GM12878 (cell line): Measurements from ENCODE around the gene HPSE. TPM values are rescaled to one million over a fixed set of nuclear protein-coding genes. Genes with fewer than 3 reads are reported as not detected.

Source experiments
- ATAC-seq: fragments of 200-7000 bp; cut with Tn5 transposase; 3 replicates; pipeline ENCODE4 v1.9.1; 2020; ENCODE audit warnings: mild to moderate bottlenecking, moderate library complexity
- BruUV-seq: library from RNA; stranded (reverse); fragments of 400-500 nt; replicated peaks from 2 replicates; lab custom pipeline; 2021; lab: Mats Ljungman, UMichigan
- CTCF ChIA-PET: fragments of 300-600 bp; sonication (Branson Sonifier 250); formaldehyde crosslinking; extraction: SDS; loops from one replicate; lab custom pipeline; 2021; ENCODE audit warnings: inconsistent platforms; lab: Yijun Ruan, JAX
- POLR2A ChIA-PET: fragments of 350-600 bp; formaldehyde crosslinking; extraction: SDS; loops from one replicate; lab custom pipeline; 2021; ENCODE audit warnings: inconsistent platforms; lab: Charles Lee
- RAD21 ChIA-PET: fragments of 300-600 bp; sonication (Branson Sonifier 250); formaldehyde crosslinking; loops from one replicate; lab custom pipeline; 2023; ENCODE audit warnings: antibody characterized with exemption; ENCODE audit not compliant: unreplicated experiment; lab: Charles Lee
- SMC1A ChIA-PET: fragments of 300-600 bp; sonication (Branson Sonifier 250); formaldehyde crosslinking; loops from one replicate; lab custom pipeline; 2023; ENCODE audit not compliant: unreplicated experiment, uncharacterized antibody; lab: Charles Lee
- DNase-seq: peaks from one replicate; pipeline ENCODE4 v3.0.0-alpha.2; 2011; ENCODE audit warnings: low read depth, low spot score
- FAIRE-seq: peaks from 3 replicates; lab custom pipeline; 2011; peaks lifted over from hg19 to GRCh38; lab: Jason Lieb, UNC
- H2AFZ ChIP-seq: 2 replicates; pipeline ENCODE4 v1.6.0; 2011; ENCODE audit warnings: low read depth, low read length, control low read depth; ENCODE audit not compliant: control insufficient read depth
- H3K27ac ChIP-seq: 2 replicates; pipeline ENCODE4 v1.5.1; 2011; ENCODE audit warnings: control low read depth; ENCODE audit not compliant: control insufficient read depth, insufficient read depth
- H3K27me3 ChIP-seq, 2 experiments: replicated peaks in 1 of 2; 2 replicates each; pipeline versions ENCODE4 v1.6.0 to v1.6.1; 2011; ENCODE audit warnings: low read length in 1 of 2; ENCODE audit not compliant: control insufficient read depth in 2 of 2, insufficient read depth in 2 of 2
- H3K36me3 ChIP-seq, 2 experiments: 2 replicates each; pipeline ENCODE4 v1.5.1; 2011; ENCODE audit warnings: low read length in 1 of 2; ENCODE audit not compliant: control insufficient read depth in 2 of 2, insufficient read depth in 2 of 2
- H3K4me1 ChIP-seq: 2 replicates; pipeline ENCODE4 v1.6.1; 2011; ENCODE audit warnings: mild to moderate bottlenecking, low read length, moderate library complexity, mixed read lengths; ENCODE audit not compliant: control insufficient read depth, insufficient read depth
- H3K4me2 ChIP-seq: 2 replicates; pipeline ENCODE4 v1.6.0; 2011; ENCODE audit warnings: control low read depth; ENCODE audit not compliant: control insufficient read depth, insufficient read depth
- H3K4me3 ChIP-seq: fragments of 200-600 bp; sonication (generic); 2 replicates; pipeline ENCODE4 v1.5.1; 2016
- H3K79me2 ChIP-seq: 2 replicates; pipeline ENCODE4 v1.6.0; 2011; ENCODE audit warnings: low read length; ENCODE audit not compliant: control insufficient read depth, insufficient read depth
- H3K9ac ChIP-seq: 2 replicates; pipeline ENCODE4 v1.8.0; 2011; ENCODE audit warnings: low read length, control low read depth, mixed read lengths; ENCODE audit not compliant: control insufficient read depth, insufficient read depth
- H3K9me3 ChIP-seq: replicated peaks from 3 replicates; pipeline ENCODE4 v1.5.1; 2011; ENCODE audit warnings: mild to moderate bottlenecking, low read length; ENCODE audit not compliant: control insufficient read depth, insufficient read depth
- H4K20me1 ChIP-seq: 2 replicates; pipeline ENCODE4 v1.6.0; 2011; ENCODE audit not compliant: control insufficient read depth, insufficient read depth
- CEBPB ChIP-seq, 2 experiments: fragments of 150-350 bp in 1 of 2; IDR thresholded peaks; 2 replicates each; pipeline ENCODE4 v1.6.1; 2012 to 2014; ENCODE audit warnings: low read depth in 2 of 2, low read length in 2 of 2, borderline replicate concordance in 1 of 2, inconsistent platforms in 1 of 2
- EED ChIP-seq: sonication (generic); IDR thresholded peaks from 2 replicates; pipeline ENCODE4 v1.6.1; 2016; ENCODE audit warnings: antibody characterized with exemption, low read depth
- NBN ChIP-seq: fragments of 450-650 bp; IDR thresholded peaks from 2 replicates; pipeline ENCODE4 v1.6.1; 2016
- NFXL1 ChIP-seq: fragments of 450-650 bp; IDR thresholded peaks from 2 replicates; pipeline ENCODE4 v1.6.1; 2017; ENCODE audit warnings: antibody characterized with exemption, mild to moderate bottlenecking, borderline replicate concordance
- RB1 ChIP-seq: fragments of 450-650 bp; formaldehyde crosslinking; IDR thresholded peaks from 2 replicates; pipeline ENCODE4 v1.6.1; 2017; ENCODE audit warnings: mild to moderate bottlenecking, borderline replicate concordance
- WGBS: methylation state at CpG from one replicate; pipeline ENCODE4 v1.1.6; 2016; ENCODE audit warnings: low lambda C conversion rate; ENCODE audit not compliant: insufficient replicate concordance, insufficient coverage; ENCODE audit errors: missing lambda C conversion rate; 5-methylcytosine and 5-hydroxymethylcytosine counted together
- in situ Hi-C: fragments of 300-500 bp; cut with MboI; formaldehyde crosslinking; loops from 9 replicates; pipeline ENCODE4 v1.14.3; 2018; ENCODE audit warnings: mixed read lengths
- intact Hi-C: fragments of 100-400 bp; cut with micrococcal nuclease; formaldehyde crosslinking; loops from one replicate; pipeline ENCODE4 v1.14.2; 2022; ENCODE audit not compliant: unreplicated experiment
- polyA plus RNA-seq, 11 experiments: library from polyadenylated mRNA; depleted of rRNA in 4 of 11; unstranded in 6 of 11; stranded (reverse) in 5 of 11; fragments of >200 nt; fragmentation: Nextera tagmentation in 4 of 11; fragmentation: Illumina TruSeq in 1 of 11; extraction: Ambion mirVana in 4 of 11; extraction: Trizol in 1 of 11; gene quantifications; 1 replicate in 1 of 11; 2 replicates in 10 of 11; pipeline versions ENCODE4 v1.2.1 to v1.2.3, GENCODE V29; 2011 to 2016; ENCODE audit warnings: inconsistent platforms in 2 of 11, missing spikeins in 2 of 11, low read depth in 1 of 11
- total RNA-seq, 4 experiments: library from RNA; depleted of rRNA in 3 of 4; stranded (reverse); fragments of >200 nt in 3 of 4; fragmentation: Illumina TruSeq in 1 of 4; extraction: Trizol in 1 of 4; gene quantifications; 2 replicates each; pipeline versions ENCODE4 v1.2.1 to v1.2.3, GENCODE V29; 2013 to 2021
- TF ChIP-seq, protein P1 (sequence below): fragments of 450-650 bp; formaldehyde crosslinking; IDR thresholded peaks from 2 replicates; pipeline ENCODE4 v1.4.0; 2022; ENCODE audit warnings: mild to moderate bottlenecking, moderate library complexity
- TF ChIP-seq, protein P2 (sequence below): fragments of 150-350 bp; IDR thresholded peaks from 2 replicates; pipeline ENCODE4 v1.6.1; 2014; ENCODE audit warnings: mild to moderate bottlenecking, low read depth, low read length

The HPSE gene
- total and polyA plus RNA-seq, 10 of the 15 experiments (the other 5 are each of a cell fraction or from before 2014, with no cell fraction given) = 0.16 to 0.89 (median 0.58) TPM

DNA sequence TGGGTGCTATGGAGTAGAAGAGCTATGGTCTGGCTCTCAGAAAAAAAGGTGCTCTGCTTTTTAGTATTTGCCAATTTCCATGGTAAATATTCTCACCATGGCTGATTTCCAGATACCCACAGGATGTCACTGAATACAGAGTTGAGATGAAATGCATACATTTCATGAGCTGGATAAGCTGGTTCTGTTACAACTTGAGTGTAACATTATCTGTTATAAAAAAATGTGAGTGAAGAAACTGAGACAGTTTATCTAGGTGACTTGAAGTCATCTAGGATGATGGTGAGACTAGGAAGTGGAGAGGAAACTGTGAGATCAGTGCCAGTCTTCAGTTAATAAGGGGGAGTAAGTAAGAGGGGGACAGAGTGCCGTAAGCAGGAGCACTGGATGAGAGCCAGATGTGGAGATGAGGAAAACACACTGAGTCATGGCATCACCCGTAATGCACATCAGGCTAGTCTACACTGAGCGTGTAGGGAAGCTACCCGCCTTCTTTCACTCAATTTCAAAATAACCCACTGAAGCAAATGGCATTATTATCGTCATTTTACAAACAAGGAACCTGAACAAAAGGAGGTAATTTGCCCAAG is 5.0 kb downstream of the HPSE start:
- H3K4me2 ChIP-seq = no peak overlapping the region
- TF ChIP-seq, protein P1, sequence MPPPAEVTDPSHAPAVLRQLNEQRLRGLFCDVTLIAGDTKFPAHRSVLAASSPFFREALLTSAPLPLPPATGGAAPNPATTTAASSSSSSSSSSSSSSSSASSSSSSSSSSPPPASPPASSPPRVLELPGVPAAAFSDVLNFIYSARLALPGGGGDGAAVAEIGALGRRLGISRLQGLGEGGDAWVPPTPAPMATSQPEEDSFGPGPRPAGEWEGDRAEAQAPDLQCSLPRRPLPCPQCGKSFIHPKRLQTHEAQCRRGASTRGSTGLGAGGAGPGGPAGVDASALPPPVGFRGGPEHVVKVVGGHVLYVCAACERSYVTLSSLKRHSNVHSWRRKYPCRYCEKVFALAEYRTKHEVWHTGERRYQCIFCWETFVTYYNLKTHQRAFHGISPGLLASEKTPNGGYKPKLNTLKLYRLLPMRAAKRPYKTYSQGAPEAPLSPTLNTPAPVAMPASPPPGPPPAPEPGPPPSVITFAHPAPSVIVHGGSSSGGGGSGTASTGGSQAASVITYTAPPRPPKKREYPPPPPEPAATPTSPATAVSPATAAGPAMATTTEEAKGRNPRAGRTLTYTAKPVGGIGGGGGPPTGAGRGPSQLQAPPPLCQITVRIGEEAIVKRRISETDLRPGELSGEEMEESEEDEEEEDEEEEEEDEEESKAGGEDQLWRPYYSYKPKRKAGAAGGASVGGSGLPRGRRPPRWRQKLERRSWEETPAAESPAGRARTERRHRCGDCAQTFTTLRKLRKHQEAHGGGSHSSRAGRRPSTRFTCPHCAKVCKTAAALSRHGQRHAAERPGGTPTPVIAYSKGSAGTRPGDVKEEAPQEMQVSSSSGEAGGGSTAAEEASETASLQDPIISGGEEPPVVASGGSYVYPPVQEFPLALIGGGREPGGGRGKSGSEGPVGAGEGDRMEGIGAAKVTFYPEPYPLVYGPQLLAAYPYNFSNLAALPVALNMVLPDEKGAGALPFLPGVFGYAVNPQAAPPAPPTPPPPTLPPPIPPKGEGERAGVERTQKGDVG = no peak
- TF ChIP-seq, protein P2, sequence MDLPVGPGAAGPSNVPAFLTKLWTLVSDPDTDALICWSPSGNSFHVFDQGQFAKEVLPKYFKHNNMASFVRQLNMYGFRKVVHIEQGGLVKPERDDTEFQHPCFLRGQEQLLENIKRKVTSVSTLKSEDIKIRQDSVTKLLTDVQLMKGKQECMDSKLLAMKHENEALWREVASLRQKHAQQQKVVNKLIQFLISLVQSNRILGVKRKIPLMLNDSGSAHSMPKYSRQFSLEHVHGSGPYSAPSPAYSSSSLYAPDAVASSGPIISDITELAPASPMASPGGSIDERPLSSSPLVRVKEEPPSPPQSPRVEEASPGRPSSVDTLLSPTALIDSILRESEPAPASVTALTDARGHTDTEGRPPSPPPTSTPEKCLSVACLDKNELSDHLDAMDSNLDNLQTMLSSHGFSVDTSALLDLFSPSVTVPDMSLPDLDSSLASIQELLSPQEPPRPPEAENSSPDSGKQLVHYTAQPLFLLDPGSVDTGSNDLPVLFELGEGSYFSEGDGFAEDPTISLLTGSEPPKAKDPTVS = no peak
- no peak for TF ChIP-seq NBN
- no peak for TF ChIP-seq EED
- no peak for TF ChIP-seq RB1
- TF ChIP-seq NFXL1 = no peak
- no peak for TF ChIP-seq CEBPB (IDR thresholded peaks at IDR 0.05; ENCODE audit: borderline replicate concordance in 1 of 2, low read depth in 2 of 2, low read length in 2 of 2)
- ChIA-PET SMC1A (no interaction called here), POLR2A (no interaction called here), CTCF (interaction anchor here (0.5 to 1.2 kb wide), 4 partner anchors 15 to 476 kb away, joined by 3 read pairs; no protein-coding TSS in a partner anchor), RAD21 (interaction anchor here (1.0 to 1.1 kb wide), 2 partner anchors 46 to 604 kb away, joined by 4 to 5 read pairs; partner anchors contain the start of gene COQ2)
- in situ Hi-C loops = no loop called here
- H3K4me1 ChIP-seq = peaks cover 4% of the 10 kb centered on the region; the same call in 1 of the 2 replicates
- no peaks in the 10 kb centered on the region for H4K20me1 ChIP-seq
- H3K36me3 ChIP-seq = no peaks in the 10 kb centered on the region
- WGBS = 60% methylated on average over 5 of the region's 5 CpGs
- H3K79me2 ChIP-seq = no peaks in the 10 kb centered on the region
- ATAC-seq (no peak), DNase-seq (no peak), FAIRE-seq (no peak)
- intact Hi-C loops = loop anchor here (5.0 kb wide), 1 partner anchor 272 kb away; no protein-coding TSS in a partner anchor
- no peak overlapping the region for H3K9ac ChIP-seq
- H2AFZ ChIP-seq = no peak overlapping the region
- no peak overlapping the region for H3K27ac ChIP-seq
- BruUV-seq = no TSS peak
- H3K9me3 ChIP-seq = no peaks in the 10 kb centered on the region
- no peak overlapping the region for H3K4me3 ChIP-seq
- H3K27me3 ChIP-seq = 0 out of 4 replicates have a peak, but pooled peaks cover 0 to 3% of the 10 kb centered on the region in 2 experiments
